ENCODE measurements around the gene NXPH3. TPM values are rescaled to one million over a fixed set of nuclear protein-coding genes. Genes with fewer than 3 reads are reported as not detected.

The NXPH3 gene
- total and polyA plus RNA-seq, 9 of the 15 experiments (the other 6 are each of a cell fraction or from before 2014, with no cell fraction given) = 0.04 to 0.27 (median 0.07) TPM; not detected in 2

GRCh38 chr17:49557312-49558024 is 18.2 kb upstream of the NXPH3 start (continued):
- TF ChIP-seq REST (IDR thresholded peaks at IDR 0.05; ENCODE audit: borderline replicate concordance) (peak; percentile 32; the same call in 1 of the 2 replicates), REST (CRISPR knock-in tag; IDR thresholded peaks at IDR 0.05; ENCODE audit: low read depth) (no peak), DACH1 (IDR thresholded peaks at IDR 0.05; ENCODE audit: partially characterized antibody) (peak; percentile 70), STAG1 (CRISPR knock-in tag; IDR thresholded peaks at IDR 0.05; ENCODE audit: borderline replicate concordance) (peak; percentile 82), VEZF1 (CRISPR knock-in tag; IDR thresholded peaks at IDR 0.05) (0 out of 2 replicates have a peak, but pooled peaks have one; percentile 15), ZC3H11A (IDR thresholded peaks at IDR 0.05; ENCODE audit: low read depth, low read length) (no peak), DEAF1 (CRISPR knock-in tag; IDR thresholded peaks at IDR 0.05) (peak; percentile 28; the same call in 1 of the 2 replicates), CTCF (IDR thresholded peaks at IDR 0.05 in 2 of 3, conservative IDR thresholded peaks at IDR 0.05 in 1 of 3; ENCODE audit: insufficient read depth in 2 of 3, low read depth in 1 of 3, low read length in 3 of 3) (peak; percentile 71 to 81 (median 76)), SMC3 (conservative IDR thresholded peaks at IDR 0.05; ENCODE audit: insufficient read depth, low read depth, low read length) (peak; percentile 53), DLX4 (CRISPR knock-in tag; IDR thresholded peaks at IDR 0.05) (no peak), HDAC1 (IDR thresholded peaks at IDR 0.05) (0 out of 4 replicates have a peak, but pooled peaks of 1 of the 2 experiments have one; percentile 25), GATA2 (CRISPR knock-in tag; IDR thresholded peaks at IDR 0.05) (peak; percentile 80), RUNX1 (IDR thresholded peaks at IDR 0.05; ENCODE audit: low read depth) (no peak)

Data from K562 (cell line).